GM12878 (cell line): Measurements from ENCODE around the gene HES7. TPM values are rescaled to one million over a fixed set of nuclear protein-coding genes. Genes with fewer than 3 reads are reported as not detected.

Source experiments
- ATAC-seq: fragments of 200-7000 bp; cut with Tn5 transposase; 3 replicates; pipeline ENCODE4 v1.9.1; 2020; ENCODE audit warnings: mild to moderate bottlenecking, moderate library complexity
- BruUV-seq: library from RNA; stranded (reverse); fragments of 400-500 nt; replicated peaks from 2 replicates; lab custom pipeline; 2021; lab: Mats Ljungman, UMichigan
- CTCF ChIA-PET: fragments of 300-600 bp; sonication (Branson Sonifier 250); formaldehyde crosslinking; extraction: SDS; loops from one replicate; lab custom pipeline; 2021; ENCODE audit warnings: inconsistent platforms; lab: Yijun Ruan, JAX
- POLR2A ChIA-PET: fragments of 350-600 bp; formaldehyde crosslinking; extraction: SDS; loops from one replicate; lab custom pipeline; 2021; ENCODE audit warnings: inconsistent platforms; lab: Charles Lee
- RAD21 ChIA-PET: fragments of 300-600 bp; sonication (Branson Sonifier 250); formaldehyde crosslinking; loops from one replicate; lab custom pipeline; 2023; ENCODE audit warnings: antibody characterized with exemption; ENCODE audit not compliant: unreplicated experiment; lab: Charles Lee
- SMC1A ChIA-PET: fragments of 300-600 bp; sonication (Branson Sonifier 250); formaldehyde crosslinking; loops from one replicate; lab custom pipeline; 2023; ENCODE audit not compliant: unreplicated experiment, uncharacterized antibody; lab: Charles Lee
- DNase-seq: peaks from one replicate; pipeline ENCODE4 v3.0.0-alpha.2; 2011; ENCODE audit warnings: low read depth, low spot score
- FAIRE-seq: peaks from 3 replicates; lab custom pipeline; 2011; peaks lifted over from hg19 to GRCh38; lab: Jason Lieb, UNC
- H2AFZ ChIP-seq: 2 replicates; pipeline ENCODE4 v1.6.0; 2011; ENCODE audit warnings: low read depth, low read length, control low read depth; ENCODE audit not compliant: control insufficient read depth
- H3K27ac ChIP-seq: 2 replicates; pipeline ENCODE4 v1.5.1; 2011; ENCODE audit warnings: control low read depth; ENCODE audit not compliant: control insufficient read depth, insufficient read depth
- H3K27me3 ChIP-seq, 2 experiments: replicated peaks in 1 of 2; 2 replicates each; pipeline versions ENCODE4 v1.6.0 to v1.6.1; 2011; ENCODE audit warnings: low read length in 1 of 2; ENCODE audit not compliant: control insufficient read depth in 2 of 2, insufficient read depth in 2 of 2
- H3K36me3 ChIP-seq, 2 experiments: 2 replicates each; pipeline ENCODE4 v1.5.1; 2011; ENCODE audit warnings: low read length in 1 of 2; ENCODE audit not compliant: control insufficient read depth in 2 of 2, insufficient read depth in 2 of 2
- H3K4me1 ChIP-seq: 2 replicates; pipeline ENCODE4 v1.6.1; 2011; ENCODE audit warnings: mild to moderate bottlenecking, low read length, moderate library complexity, mixed read lengths; ENCODE audit not compliant: control insufficient read depth, insufficient read depth
- H3K4me2 ChIP-seq: 2 replicates; pipeline ENCODE4 v1.6.0; 2011; ENCODE audit warnings: control low read depth; ENCODE audit not compliant: control insufficient read depth, insufficient read depth
- H3K4me3 ChIP-seq: fragments of 200-600 bp; sonication (generic); 2 replicates; pipeline ENCODE4 v1.5.1; 2016
- H3K79me2 ChIP-seq: 2 replicates; pipeline ENCODE4 v1.6.0; 2011; ENCODE audit warnings: low read length; ENCODE audit not compliant: control insufficient read depth, insufficient read depth
- H3K9ac ChIP-seq: 2 replicates; pipeline ENCODE4 v1.8.0; 2011; ENCODE audit warnings: low read length, control low read depth, mixed read lengths; ENCODE audit not compliant: control insufficient read depth, insufficient read depth
- H3K9me3 ChIP-seq: replicated peaks from 3 replicates; pipeline ENCODE4 v1.5.1; 2011; ENCODE audit warnings: mild to moderate bottlenecking, low read length; ENCODE audit not compliant: control insufficient read depth, insufficient read depth
- H4K20me1 ChIP-seq: 2 replicates; pipeline ENCODE4 v1.6.0; 2011; ENCODE audit not compliant: control insufficient read depth, insufficient read depth
- ETV6 ChIP-seq, 2 experiments: fragments of 450-650 bp in 1 of 2; IDR thresholded peaks in 1 of 2; conservative IDR thresholded peaks in 1 of 2; 2 replicates each; pipeline ENCODE4 v1.6.1; 2014; ENCODE audit warnings: antibody characterized with exemption in 1 of 2, borderline replicate concordance in 1 of 2, low read depth in 1 of 2, mild to moderate bottlenecking in 1 of 2, moderate library complexity in 1 of 2
- FOXM1 ChIP-seq: IDR thresholded peaks from 2 replicates; pipeline ENCODE4 v1.6.1; 2012; ENCODE audit warnings: low read depth, mild to moderate bottlenecking, inconsistent platforms, low read length, moderate library complexity
- MXI1 ChIP-seq: fragments of 150-350 bp; IDR thresholded peaks from 2 replicates; pipeline ENCODE4 v1.6.1; 2011; ENCODE audit warnings: low read depth, mild to moderate bottlenecking, inconsistent platforms, low read length, improper control_type of control experiment
- POLR2AphosphoS2 ChIP-seq: IDR thresholded peaks from 2 replicates; pipeline ENCODE4 v1.6.1; 2011; ENCODE audit warnings: low read depth, mild to moderate bottlenecking, low read length, improper control_type of control experiment, moderate library complexity
- SMAD1 ChIP-seq: fragments of 450-650 bp; IDR thresholded peaks from 2 replicates; pipeline ENCODE4 v1.6.1; 2018; ENCODE audit warnings: mild to moderate bottlenecking, low read depth; ENCODE audit not compliant: partially characterized antibody
- WGBS: methylation state at CpG from one replicate; pipeline ENCODE4 v1.1.6; 2016; ENCODE audit warnings: low lambda C conversion rate; ENCODE audit not compliant: insufficient replicate concordance, insufficient coverage; ENCODE audit errors: missing lambda C conversion rate; 5-methylcytosine and 5-hydroxymethylcytosine counted together
- in situ Hi-C: fragments of 300-500 bp; cut with MboI; formaldehyde crosslinking; loops from 9 replicates; pipeline ENCODE4 v1.14.3; 2018; ENCODE audit warnings: mixed read lengths
- intact Hi-C: fragments of 100-400 bp; cut with micrococcal nuclease; formaldehyde crosslinking; loops from one replicate; pipeline ENCODE4 v1.14.2; 2022; ENCODE audit not compliant: unreplicated experiment
- polyA plus RNA-seq, 11 experiments: library from polyadenylated mRNA; depleted of rRNA in 4 of 11; unstranded in 6 of 11; stranded (reverse) in 5 of 11; fragments of >200 nt; fragmentation: Nextera tagmentation in 4 of 11; fragmentation: Illumina TruSeq in 1 of 11; extraction: Ambion mirVana in 4 of 11; extraction: Trizol in 1 of 11; gene quantifications; 1 replicate in 1 of 11; 2 replicates in 10 of 11; pipeline versions ENCODE4 v1.2.1 to v1.2.3, GENCODE V29; 2011 to 2016; ENCODE audit warnings: inconsistent platforms in 2 of 11, missing spikeins in 2 of 11, low read depth in 1 of 11
- total RNA-seq, 4 experiments: library from RNA; depleted of rRNA in 3 of 4; stranded (reverse); fragments of >200 nt in 3 of 4; fragmentation: Illumina TruSeq in 1 of 4; extraction: Trizol in 1 of 4; gene quantifications; 2 replicates each; pipeline versions ENCODE4 v1.2.1 to v1.2.3, GENCODE V29; 2013 to 2021
- TF ChIP-seq, protein P1 (sequence below): fragments of 450-650 bp; formaldehyde crosslinking; IDR thresholded peaks from 2 replicates; pipeline ENCODE4 v1.5.0; 2022; ENCODE audit warnings: mild to moderate bottlenecking, missing genetic modification characterization

Gene HES7
- total and polyA plus RNA-seq, 10 of the 15 experiments (the other 5 are each of a cell fraction or from before 2014, with no cell fraction given): 0.07 to 1.3 (median 0.63) TPM; not detected in 4

GRCh38 chr17:8153031-8153451 lies 29.1 kb upstream of the HES7 start:
- TF ChIP-seq, protein P1, sequence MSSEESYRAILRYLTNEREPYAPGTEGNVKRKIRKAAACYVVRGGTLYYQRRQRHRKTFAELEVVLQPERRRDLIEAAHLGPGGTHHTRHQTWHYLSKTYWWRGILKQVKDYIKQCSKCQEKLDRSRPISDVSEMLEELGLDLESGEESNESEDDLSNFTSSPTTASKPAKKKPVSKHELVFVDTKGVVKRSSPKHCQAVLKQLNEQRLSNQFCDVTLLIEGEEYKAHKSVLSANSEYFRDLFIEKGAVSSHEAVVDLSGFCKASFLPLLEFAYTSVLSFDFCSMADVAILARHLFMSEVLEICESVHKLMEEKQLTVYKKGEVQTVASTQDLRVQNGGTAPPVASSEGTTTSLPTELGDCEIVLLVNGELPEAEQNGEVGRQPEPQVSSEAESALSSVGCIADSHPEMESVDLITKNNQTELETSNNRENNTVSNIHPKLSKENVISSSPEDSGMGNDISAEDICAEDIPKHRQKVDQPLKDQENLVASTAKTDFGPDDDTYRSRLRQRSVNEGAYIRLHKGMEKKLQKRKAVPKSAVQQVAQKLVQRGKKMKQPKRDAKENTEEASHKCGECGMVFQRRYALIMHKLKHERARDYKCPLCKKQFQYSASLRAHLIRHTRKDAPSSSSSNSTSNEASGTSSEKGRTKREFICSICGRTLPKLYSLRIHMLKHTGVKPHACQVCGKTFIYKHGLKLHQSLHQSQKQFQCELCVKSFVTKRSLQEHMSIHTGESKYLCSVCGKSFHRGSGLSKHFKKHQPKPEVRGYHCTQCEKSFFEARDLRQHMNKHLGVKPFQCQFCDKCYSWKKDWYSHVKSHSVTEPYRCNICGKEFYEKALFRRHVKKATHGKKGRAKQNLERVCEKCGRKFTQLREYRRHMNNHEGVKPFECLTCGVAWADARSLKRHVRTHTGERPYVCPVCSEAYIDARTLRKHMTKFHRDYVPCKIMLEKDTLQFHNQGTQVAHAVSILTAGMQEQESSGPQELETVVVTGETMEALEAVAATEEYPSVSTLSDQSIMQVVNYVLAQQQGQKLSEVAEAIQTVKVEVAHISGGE (CRISPR knock-in tag): no peak
- TF ChIP-seq POLR2AphosphoS2: 0 out of 2 replicates have a peak, but pooled peaks have one; percentile 17
- TF ChIP-seq MXI1: 0 out of 2 replicates have a peak, but pooled peaks have one; percentile 13
- 0 out of 4 replicates have a peak, but pooled peaks of 1 of the 2 experiments have one; percentile 10 for TF ChIP-seq ETV6 (conservative IDR thresholded peaks at IDR 0.05 in 1 of 2, IDR thresholded peaks at IDR 0.05 in 1 of 2; ENCODE audit: borderline replicate concordance in 1 of 2, low read depth in 1 of 2)
- TF ChIP-seq SMAD1: no peak
- no peak for TF ChIP-seq FOXM1
- Histone ChIP-seq H3K9me3 (no peaks in the 10 kb centered on the region), H3K4me3 (no peak overlapping the region), H4K20me1 (no peaks in the 10 kb centered on the region; the same call in 1 of the 2 replicates), H3K4me1 (peaks cover 19% of the 10 kb centered on the region), H2AFZ (no peak overlapping the region), H3K27me3 (no peaks in the 10 kb centered on the region), H3K9ac (no peak overlapping the region), H3K79me2 (peaks cover 21% of the 10 kb centered on the region), H3K36me3 (peaks cover 6 to 8% of the 10 kb centered on the region in 2 experiments), H3K4me2 (peak overlapping the region; percentile 97), H3K27ac (no peak overlapping the region)
- ChIA-PET POLR2A (interaction anchor here (0.5 to 7.5 kb wide), 4 partner anchors 10 to 36 kb away, joined by 4 to 71 read pairs (median 6); partner anchors contain the start of gene BORCS6), SMC1A (interaction anchor here (1.3 kb wide), 1 partner anchor 63 kb away, joined by 3 read pairs; no protein-coding TSS in a partner anchor), RAD21 (interaction anchor here (4.1 kb wide), 1 partner anchor 15 kb away, joined by 33 read pairs; no protein-coding TSS in a partner anchor), CTCF (interaction anchor here (1.8 to 4.4 kb wide), 2 partner anchors 14 to 34 kb away, joined by 6 to 36 read pairs; no protein-coding TSS in a partner anchor)
- BruUV-seq: no TSS peak
- FAIRE-seq (no peak), DNase-seq (no peak), ATAC-seq (no peak)
- WGBS: 96% methylated on average over 7 of the region's 7 CpGs
- intact Hi-C loops (no loop called here), in situ Hi-C loops (no loop called here)
